Fibroblast of villous mesenchyme (primary cell): Measurements from ENCODE around the gene MPND. TPM values are rescaled to one million over a fixed set of nuclear protein-coding genes. Genes with fewer than 3 reads are reported as not detected.
A peak's percentile ranks its signal among the peaks of the same experiment; 100 is the strongest.

Source experiments
- DNase-seq: peaks from one replicate; pipeline ENCODE4 v3.0.0-alpha.2; 2010; ENCODE audit warnings: low read depth
- H3K4me3 ChIP-seq: 2 replicates; pipeline ENCODE4 v1.5.1; 2011; ENCODE audit warnings: low read depth, mild to moderate bottlenecking, low read length
- total RNA-seq: library from RNA; depleted of rRNA; stranded (reverse); fragments of >200 nt; gene quantifications from 2 replicates; pipeline ENCODE4 v1.2.3, GENCODE V29; 2012
- TF ChIP-seq, protein P1 (sequence below): IDR thresholded peaks from 2 replicates; pipeline ENCODE4 v1.5.1; 2012; ENCODE audit warnings: low read depth, mild to moderate bottlenecking, low read length; ENCODE audit not compliant: insufficient read depth

The MPND gene
- total RNA-seq, 1 donor: 4.3 TPM

DNA sequence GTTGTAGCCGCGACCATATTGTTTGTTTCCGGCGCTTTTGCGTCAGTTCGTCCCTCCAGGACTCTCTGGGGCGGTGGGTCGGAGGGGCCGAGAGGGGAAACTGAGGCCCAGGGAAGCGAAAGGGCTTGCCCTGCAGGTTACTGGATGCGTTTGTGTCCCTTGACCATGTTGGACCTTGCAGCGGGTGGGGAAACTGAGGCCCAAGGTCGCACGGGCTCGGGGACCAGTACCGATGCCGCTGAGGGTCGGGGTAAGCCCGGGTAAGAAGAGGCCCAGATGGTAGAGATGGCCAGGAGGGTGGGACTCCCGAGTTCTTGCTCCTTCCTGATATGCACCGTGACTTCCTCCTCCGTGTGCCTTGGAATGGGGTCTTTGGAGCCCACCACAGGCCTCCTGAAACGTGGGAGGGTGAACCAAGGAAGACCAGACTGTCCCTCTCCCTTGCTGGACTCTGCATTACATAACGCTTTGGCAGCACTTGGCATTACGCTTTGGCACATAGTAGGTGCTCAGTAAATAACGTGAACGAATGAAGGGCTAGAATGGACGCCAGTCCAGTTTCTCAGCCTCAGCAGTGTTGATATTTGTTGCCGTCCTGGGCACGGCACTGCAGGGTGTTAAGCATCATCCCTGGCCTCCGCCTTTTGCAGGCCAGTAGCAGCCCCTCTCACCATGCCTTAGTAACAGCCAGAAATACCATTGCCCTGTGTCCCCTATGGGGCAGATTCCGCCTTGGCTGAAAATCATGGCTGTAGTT is 59.8 kb downstream of the MPND start:
- peak overlapping the region; percentile 80 for H3K4me3 ChIP-seq
- TF ChIP-seq, protein P1, sequence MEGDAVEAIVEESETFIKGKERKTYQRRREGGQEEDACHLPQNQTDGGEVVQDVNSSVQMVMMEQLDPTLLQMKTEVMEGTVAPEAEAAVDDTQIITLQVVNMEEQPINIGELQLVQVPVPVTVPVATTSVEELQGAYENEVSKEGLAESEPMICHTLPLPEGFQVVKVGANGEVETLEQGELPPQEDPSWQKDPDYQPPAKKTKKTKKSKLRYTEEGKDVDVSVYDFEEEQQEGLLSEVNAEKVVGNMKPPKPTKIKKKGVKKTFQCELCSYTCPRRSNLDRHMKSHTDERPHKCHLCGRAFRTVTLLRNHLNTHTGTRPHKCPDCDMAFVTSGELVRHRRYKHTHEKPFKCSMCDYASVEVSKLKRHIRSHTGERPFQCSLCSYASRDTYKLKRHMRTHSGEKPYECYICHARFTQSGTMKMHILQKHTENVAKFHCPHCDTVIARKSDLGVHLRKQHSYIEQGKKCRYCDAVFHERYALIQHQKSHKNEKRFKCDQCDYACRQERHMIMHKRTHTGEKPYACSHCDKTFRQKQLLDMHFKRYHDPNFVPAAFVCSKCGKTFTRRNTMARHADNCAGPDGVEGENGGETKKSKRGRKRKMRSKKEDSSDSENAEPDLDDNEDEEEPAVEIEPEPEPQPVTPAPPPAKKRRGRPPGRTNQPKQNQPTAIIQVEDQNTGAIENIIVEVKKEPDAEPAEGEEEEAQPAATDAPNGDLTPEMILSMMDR: no peak
- DNase-seq: peak; percentile 16

DNA sequence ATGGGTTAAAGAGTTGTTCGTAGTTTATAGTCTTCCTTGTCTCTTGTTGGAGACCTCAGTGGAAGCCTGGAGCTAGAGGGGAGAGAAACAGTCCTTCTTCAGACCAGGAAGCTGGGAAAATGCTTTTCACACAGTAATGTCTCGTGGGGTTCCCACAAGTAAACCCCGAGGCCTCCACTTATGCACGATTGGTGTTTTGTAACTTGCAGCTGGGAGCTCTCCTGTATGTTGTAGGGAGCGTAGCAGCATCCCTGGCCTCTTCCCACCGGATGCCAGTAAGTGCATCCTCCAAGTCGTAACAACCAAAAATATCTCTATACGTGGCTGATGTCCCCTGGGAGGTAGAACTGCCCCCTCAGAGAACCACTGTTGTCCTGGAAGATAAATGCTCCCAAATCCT is 62.6 kb downstream of the MPND start:
- no peak overlapping the region for H3K4me3 ChIP-seq
- DNase-seq: no peak
- TF ChIP-seq, protein P1: no peak

DNA sequence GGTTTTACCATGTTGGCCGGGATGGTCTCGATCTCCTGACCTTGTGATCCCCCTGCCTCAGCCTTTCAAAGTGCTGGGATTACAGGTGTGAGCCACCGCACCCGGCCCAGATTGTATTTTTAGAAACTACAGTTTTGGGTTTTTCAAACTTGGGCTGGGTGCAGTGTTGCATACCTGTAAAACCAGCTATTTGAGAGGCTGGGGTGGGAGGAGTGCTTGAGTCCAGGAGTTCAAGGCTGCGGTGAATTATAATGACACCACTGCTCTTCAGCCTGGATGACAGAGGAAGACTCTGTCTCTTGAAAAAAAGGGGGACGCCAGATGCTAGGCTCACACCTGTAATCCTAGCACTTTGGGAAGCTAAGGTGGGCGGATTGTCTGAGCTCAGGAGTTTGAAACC is 63.3 kb downstream of the MPND start:
- DNase-seq: no peak
- TF ChIP-seq, protein P1: no peak
- H3K4me3 ChIP-seq: no peak overlapping the region

DNA sequence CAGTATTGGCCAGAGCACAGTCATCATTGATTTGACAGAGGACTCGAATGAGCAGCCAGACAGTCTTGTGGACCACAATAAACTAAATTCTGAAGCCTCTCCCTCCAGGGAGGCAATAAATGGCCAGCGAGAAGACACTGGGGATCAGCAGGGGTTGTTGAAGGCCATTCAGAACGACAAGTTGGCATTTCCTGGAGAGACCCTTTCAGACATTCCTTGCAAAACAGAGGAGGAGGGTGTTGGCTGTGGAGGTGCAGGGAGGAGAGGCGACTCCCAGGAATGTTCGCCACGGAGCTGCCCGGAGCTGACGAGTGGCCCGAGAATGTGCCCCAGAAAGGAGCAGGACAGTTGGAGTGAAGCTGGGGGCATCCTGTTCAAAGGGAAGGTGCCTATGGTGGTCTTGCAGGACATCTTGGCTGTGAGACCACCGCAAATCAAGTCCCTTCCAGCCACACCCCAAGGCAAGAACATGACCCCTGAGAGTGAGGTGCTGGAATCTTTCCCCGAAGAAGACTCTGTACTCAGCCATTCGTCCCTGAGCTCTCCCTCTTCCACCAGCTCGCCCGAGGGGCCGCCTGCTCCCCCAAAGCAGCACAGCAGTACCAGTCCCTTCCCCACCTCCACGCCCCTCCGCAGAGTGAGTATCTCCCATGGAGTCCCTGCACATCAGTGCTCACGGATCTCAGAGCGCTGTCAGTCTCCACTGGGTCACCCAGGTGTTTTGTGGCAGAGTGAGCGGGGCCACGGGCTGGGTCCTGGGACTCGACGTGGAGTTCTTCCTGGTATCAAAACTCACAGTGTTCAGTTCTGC is 66.0 kb downstream of the MPND start:
- no peak overlapping the region for H3K4me3 ChIP-seq
- no peak for DNase-seq
- TF ChIP-seq, protein P1: no peak

Other genes starting within 250 kb of the MPND start
- 137 and 180 TPM in 2 replicates for gene MAP2K2, start 219.4 kb upstream of the MPND start, total RNA-seq
- not detected in 2 replicates for gene CREB3L3, start 189.9 kb upstream of the MPND start, total RNA-seq
- 10.4 and 10.6 TPM in 2 replicates for gene SIRT6, start 161.0 kb upstream of the MPND start, total RNA-seq
- gene ANKRD24, start 160.9 kb upstream of the MPND start, total RNA-seq: under 0.01 and 0.43 TPM in 2 replicates
- gene EBI3, start 114.0 kb upstream of the MPND start, total RNA-seq: 1.3 TPM in 1 of 2 replicates, not detected in the other
- gene YJU2, start 96.5 kb upstream of the MPND start, total RNA-seq: 13.0 and 19.0 TPM in 2 replicates
- not detected in 2 replicates for gene SHD, start 64.3 kb upstream of the MPND start, total RNA-seq
- not detected in 2 replicates for gene TMIGD2, start 41.2 kb upstream of the MPND start, total RNA-seq
- 8.6 and 9.3 TPM in 2 replicates for gene FSD1, start 39.0 kb upstream of the MPND start, total RNA-seq
- gene STAP2, start 4.7 kb upstream of the MPND start, total RNA-seq: 9.9 and 10.6 TPM in 2 replicates
- 65.2 and 72.5 TPM in 2 replicates for gene SH3GL1, start 57.0 kb downstream of the MPND start, total RNA-seq
- gene CHAF1A, start 59.1 kb downstream of the MPND start, total RNA-seq: 9.9 and 11.6 TPM in 2 replicates
- 104 and 117 TPM in 2 replicates for gene UBXN6, start 114.2 kb downstream of the MPND start, total RNA-seq
- 60.9 and 62.2 TPM in 2 replicates for gene HDGFL2, start 128.7 kb downstream of the MPND start, total RNA-seq
- gene PLIN4, start 174.9 kb downstream of the MPND start, total RNA-seq: 0.32 and 0.43 TPM in 2 replicates
- not detected in 2 replicates for gene PLIN5, start 191.7 kb downstream of the MPND start, total RNA-seq
- not detected in 2 replicates for gene LRG1, start 196.5 kb downstream of the MPND start, total RNA-seq
- gene SEMA6B, start 216.1 kb downstream of the MPND start, total RNA-seq: under 0.01 TPM in 2 replicates